LNCaP clone FGC (cell line): ENCODE data around the gene REELD1.
A peak's percentile ranks its signal among the peaks of the same experiment; 100 is the strongest.

Experiments
- DNase-seq: peaks from one replicate; pipeline ENCODE4 v3.0.0-alpha.2; 2011; ENCODE audit warnings: low read depth
- H3K4me3 ChIP-seq: 2 replicates; pipeline ENCODE4 v1.5.1; 2011; ENCODE audit warnings: mild to moderate bottlenecking, low read depth, low read length, control low read depth
- CTCF ChIP-seq: IDR thresholded peaks from 2 replicates; pipeline ENCODE4 v1.5.1; 2012; ENCODE audit warnings: mild to moderate bottlenecking; ENCODE audit not compliant: control insufficient read depth, insufficient read depth; ENCODE audit errors: extremely low read depth

REELD1 gene

GRCh38 chr4:146237092-146237491 is 22.8 kb downstream of the REELD1 start:
- no peak for DNase-seq
- no peak overlapping the region for H3K4me3 ChIP-seq
- TF ChIP-seq CTCF = no peak

GRCh38 chr4:146238107-146238506 is 23.8 kb downstream of the REELD1 start:
- no peak overlapping the region for H3K4me3 ChIP-seq
- DNase-seq = no peak
- TF ChIP-seq CTCF = no peak

GRCh38 chr4:146243141-146243882 is 29.0 kb downstream of the REELD1 start:
- DNase-seq = no peak
- TF ChIP-seq CTCF = peak; percentile 25; the same call in 1 of the 2 replicates
- H3K4me3 ChIP-seq = no peak overlapping the region

- DNase-seq = no peak
- TF ChIP-seq CTCF = no peak
- H3K4me3 ChIP-seq = no peak overlapping the region
These were observed 29.5 kb downstream of the REELD1 start for GRCh38 chr4:146243883-146244277.

- no peak for TF ChIP-seq CTCF
- no peak for DNase-seq
- H3K4me3 ChIP-seq = no peak overlapping the region
These were observed 30.2 kb downstream of the REELD1 start for GRCh38 chr4:146244496-146244895.

- TF ChIP-seq CTCF = no peak
- peak; percentile 83 for DNase-seq
- no peak overlapping the region for H3K4me3 ChIP-seq
These were observed 30.9 kb downstream of the REELD1 start for GRCh38 chr4:146245246-146245645.

GRCh38 chr4:146245850-146246249 is 31.5 kb downstream of the REELD1 start:
- DNase-seq = no peak
- TF ChIP-seq CTCF = no peak
- no peak overlapping the region for H3K4me3 ChIP-seq
